DOHH2 (cell line): ENCODE results near the gene HOXB1.

Experiments
- H3F3A ChIP-seq: fragments of 200-600 bp; sonication (generic), shearing (Covaris generic); 2 replicates; pipeline ENCODE4 v1.6.0; 2016; ENCODE audit warnings: antibody characterized with exemption, mild to moderate bottlenecking; ENCODE audit not compliant: control insufficient read depth, insufficient read depth
- H3K27ac ChIP-seq: fragments of 200-600 bp; sonication (generic); 2 replicates; pipeline ENCODE4 v1.5.1; 2014; ENCODE audit warnings: low read depth, mild to moderate bottlenecking, low read length, moderate library complexity
- H3K27me3 ChIP-seq: fragments of 200-600 bp; sonication (generic); 2 replicates; pipeline ENCODE4 v1.6.1; 2014; ENCODE audit warnings: mild to moderate bottlenecking, low read length, mixed read lengths; ENCODE audit not compliant: control insufficient read depth
- H3K36me3 ChIP-seq: fragments of 200-600 bp; sonication (generic); 2 replicates; pipeline ENCODE4 v1.6.1; 2014; ENCODE audit warnings: mild to moderate bottlenecking, low read length, moderate library complexity, mixed read lengths; ENCODE audit not compliant: control insufficient read depth
- H3K4me1 ChIP-seq: fragments of 200-600 bp; sonication (generic); 2 replicates; pipeline ENCODE4 v1.6.1; 2014; ENCODE audit warnings: mild to moderate bottlenecking, low read length, mixed read lengths; ENCODE audit not compliant: control insufficient read depth
- H3K4me2 ChIP-seq: fragments of 200-600 bp; sonication (generic); 2 replicates; pipeline ENCODE4 v1.6.0; 2014; ENCODE audit warnings: mild to moderate bottlenecking, low read length, moderate library complexity
- H3K4me3 ChIP-seq: fragments of 200-600 bp; sonication (generic); 2 replicates; pipeline ENCODE4 v1.5.1; 2014; ENCODE audit warnings: mild to moderate bottlenecking, low read length, mixed read lengths
- H3K79me2 ChIP-seq: fragments of 200-600 bp; sonication (generic); 2 replicates; pipeline ENCODE4 v1.6.1; 2014; ENCODE audit warnings: mild to moderate bottlenecking, low read length, mixed read lengths; ENCODE audit not compliant: control insufficient read depth
- H3K9me2 ChIP-seq: fragments of 200-600 bp; sonication (generic); replicated peaks from 2 replicates; pipeline ENCODE4 v1.6.1; 2014; ENCODE audit warnings: mild to moderate bottlenecking, low read length, mixed read lengths; ENCODE audit not compliant: control insufficient read depth
- H3K9me3 ChIP-seq: fragments of 200-600 bp; sonication (generic); 2 replicates; pipeline ENCODE4 v1.6.1; 2014; ENCODE audit warnings: antibody characterized with exemption, low read length, mixed read lengths; ENCODE audit not compliant: control insufficient read depth, insufficient read depth
- H4K20me1 ChIP-seq: fragments of 200-600 bp; sonication (generic); 2 replicates; pipeline ENCODE4 v1.6.0; 2014; ENCODE audit warnings: low read depth, mild to moderate bottlenecking, antibody characterized with exemption, low read length, moderate library complexity; ENCODE audit not compliant: control insufficient read depth, insufficient read depth
- CTCF ChIP-seq: fragments of 200-600 bp; sonication (generic); IDR thresholded peaks from one replicate; pipeline ENCODE4 v1.5.1; 2014; ENCODE audit warnings: antibody characterized with exemption, mild to moderate bottlenecking, low read depth, low read length; ENCODE audit not compliant: poor library complexity, severe bottlenecking
- EZH2phosphoT487 ChIP-seq: fragments of 200-600 bp; sonication (generic); IDR thresholded peaks from 2 replicates; pipeline ENCODE4 v1.6.1; 2017; ENCODE audit warnings: borderline replicate concordance, mild to moderate bottlenecking, antibody characterized with exemption, low read length, moderate library complexity, mixed read lengths

Gene HOXB1

DNA sequence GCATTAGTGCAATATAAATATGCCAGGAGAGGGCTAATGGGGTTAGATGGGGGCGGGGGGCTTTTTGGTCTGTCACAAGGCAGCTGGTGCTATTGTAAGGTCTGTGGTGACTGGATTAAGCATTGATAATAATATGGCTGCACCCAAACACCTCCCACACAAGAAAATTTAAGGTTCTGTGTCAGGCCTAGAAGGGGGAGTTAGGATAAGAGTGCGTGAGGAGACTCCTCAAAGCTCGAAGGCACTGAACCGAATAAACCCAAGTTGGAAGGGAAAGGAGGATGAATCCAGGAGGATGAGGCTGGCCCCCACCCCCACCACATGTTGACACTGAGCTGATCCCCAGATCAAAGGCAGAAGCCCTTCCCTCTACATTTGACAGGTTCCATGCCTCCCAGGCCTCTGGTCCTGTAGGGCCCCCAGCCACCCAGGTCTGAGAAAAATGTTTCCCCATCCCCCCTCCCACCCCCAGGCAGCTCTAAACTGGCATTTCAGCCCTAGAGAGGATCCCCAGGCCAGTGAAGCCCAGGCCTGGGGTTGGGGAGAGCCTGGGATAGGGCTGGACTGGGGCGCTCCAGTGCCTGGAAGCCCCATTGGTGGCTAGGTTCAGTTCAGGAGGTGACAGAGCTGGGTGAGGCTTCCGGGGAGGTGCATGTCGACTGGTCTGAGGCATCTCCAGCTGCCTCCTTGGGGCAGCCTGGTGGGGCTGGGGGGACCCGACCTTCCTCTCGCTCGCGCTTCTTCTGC lies 1.7 kb downstream of the HOXB1 start:
- Histone ChIP-seq H3K79me2 (no peaks in the 10 kb centered on the region), H3K27me3 (peaks cover 3% of the 10 kb centered on the region; the same call in 1 of the 2 replicates), H3K9me3 (no peaks in the 10 kb centered on the region), H3K9me2 (no peaks in the 10 kb centered on the region), H3K4me2 (no peak overlapping the region), H3F3A (no peaks in the 10 kb centered on the region), H3K4me1 (no peaks in the 10 kb centered on the region), H3K36me3 (no peaks in the 10 kb centered on the region), H3K4me3 (no peak overlapping the region), H3K27ac (no peak overlapping the region), H4K20me1 (no peaks in the 10 kb centered on the region; the same call in 1 of the 2 replicates)
- TF ChIP-seq EZH2phosphoT487 (no peak), CTCF (no peak)

- Histone ChIP-seq H3K9me2 (no peaks in the 10 kb centered on the region), H3K4me3 (no peak overlapping the region), H3K4me1 (no peaks in the 10 kb centered on the region), H3K4me2 (no peak overlapping the region), H3K79me2 (no peaks in the 10 kb centered on the region), H4K20me1 (no peaks in the 10 kb centered on the region; the same call in 1 of the 2 replicates), H3K27ac (no peak overlapping the region), H3K27me3 (peaks cover 11% of the 10 kb centered on the region; the same call in 1 of the 2 replicates), H3K36me3 (no peaks in the 10 kb centered on the region), H3K9me3 (no peaks in the 10 kb centered on the region), H3F3A (no peaks in the 10 kb centered on the region)
- no peak for TF ChIP-seq EZH2phosphoT487
- no peak for TF ChIP-seq CTCF
Observed at GRCh38 chr17:48528153-48528935, 2.5 kb downstream of the HOXB1 start.

GRCh38 chr17:48527547-48527932 lies 3.3 kb downstream of the HOXB1 start:
- Histone ChIP-seq H3K4me3 (no peak overlapping the region), H3K79me2 (no peaks in the 10 kb centered on the region), H3K4me1 (no peaks in the 10 kb centered on the region), H4K20me1 (no peaks in the 10 kb centered on the region; the same call in 1 of the 2 replicates), H3K36me3 (no peaks in the 10 kb centered on the region), H3K9me3 (no peaks in the 10 kb centered on the region), H3K27ac (no peak overlapping the region), H3F3A (no peaks in the 10 kb centered on the region), H3K27me3 (peaks cover 17% of the 10 kb centered on the region; the same call in 1 of the 2 replicates), H3K4me2 (no peak overlapping the region), H3K9me2 (no peaks in the 10 kb centered on the region)
- TF ChIP-seq EZH2phosphoT487 (no peak), CTCF (no peak)
